Measurements from ENCODE around the gene RRP1B. TPM values are rescaled to one million over a fixed set of nuclear protein-coding genes. Genes with fewer than 3 reads are reported as not detected.

RRP1B gene
- total and polyA plus RNA-seq, 2 donors (not counting 1 experiment from before 2014, with no cell fraction given) = 6.0 to 22.4 TPM

DNA sequence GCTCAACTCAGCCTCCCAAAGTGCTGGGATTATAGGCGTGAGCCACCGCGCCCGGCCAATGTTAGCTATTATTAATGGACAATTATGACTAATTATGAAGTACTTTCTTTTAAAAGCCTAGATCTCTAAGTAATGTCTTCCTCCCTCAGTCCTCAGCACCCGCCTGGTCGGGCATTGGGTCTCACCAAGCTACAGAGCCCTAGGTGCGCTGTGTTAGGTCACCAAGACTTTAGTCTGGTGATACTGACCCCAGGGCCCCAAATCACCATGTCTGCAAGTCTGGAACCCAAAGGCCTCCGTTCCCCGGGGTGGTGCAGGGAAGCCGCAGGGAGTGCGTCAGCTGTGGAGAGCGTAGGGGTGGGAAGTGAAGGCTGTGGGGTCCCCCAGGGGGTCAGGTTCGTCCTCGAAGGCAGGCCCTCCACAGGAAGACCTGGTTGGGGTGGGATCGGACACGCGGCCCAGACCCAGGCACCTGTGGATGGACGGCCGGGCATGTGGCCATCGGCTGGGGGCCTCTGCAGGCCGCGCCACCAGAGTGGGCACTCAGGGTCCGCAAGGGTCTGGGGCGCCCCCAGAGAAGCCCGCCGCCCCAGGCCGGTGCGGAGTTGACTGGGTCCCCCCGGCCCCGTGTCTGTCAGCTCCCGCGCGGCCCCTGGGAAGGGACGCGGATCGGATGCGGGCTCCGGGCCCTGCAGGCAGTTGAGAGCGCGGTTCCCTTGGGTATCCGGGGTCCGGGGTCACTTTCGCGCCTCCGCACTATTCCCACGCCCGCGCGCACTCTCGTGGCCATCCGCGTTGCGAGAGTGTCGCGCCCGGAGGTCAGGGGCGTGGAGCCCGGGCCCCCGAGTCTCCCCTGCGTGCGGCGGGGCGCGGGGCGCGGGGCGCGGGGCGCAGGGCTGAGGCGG, 58.9 kb downstream of the RRP1B start:
- ChIA-PET CTCF (interaction anchor here (0.6 kb wide), 1 partner anchor 71 kb away, joined by 3 read pairs; the partner anchor contains the start of gene RRP1), POLR2A (no interaction called here)
- Mint-ChIP-seq H3K4me3 (peak overlapping the region; percentile 86), H3K4me1 (peaks cover 46% of the 10 kb centered on the region), H3K27ac (peak overlapping the region; percentile 81), H3K27me3 (peaks cover 3% of the 10 kb centered on the region), H3K9me3 (ENCODE audit: insufficient read depth) (no peaks in the 10 kb centered on the region)
- DNase-seq (no peak), ATAC-seq (ENCODE audit: low read depth) (no peak)
- TF ChIP-seq EZH2 (IDR thresholded peaks at IDR 0.05; ENCODE audit: borderline replicate concordance, insufficient read depth, low read depth, low read length, poor library complexity, severe bottlenecking) = no peak
- TF ChIP-seq, protein P1, sequence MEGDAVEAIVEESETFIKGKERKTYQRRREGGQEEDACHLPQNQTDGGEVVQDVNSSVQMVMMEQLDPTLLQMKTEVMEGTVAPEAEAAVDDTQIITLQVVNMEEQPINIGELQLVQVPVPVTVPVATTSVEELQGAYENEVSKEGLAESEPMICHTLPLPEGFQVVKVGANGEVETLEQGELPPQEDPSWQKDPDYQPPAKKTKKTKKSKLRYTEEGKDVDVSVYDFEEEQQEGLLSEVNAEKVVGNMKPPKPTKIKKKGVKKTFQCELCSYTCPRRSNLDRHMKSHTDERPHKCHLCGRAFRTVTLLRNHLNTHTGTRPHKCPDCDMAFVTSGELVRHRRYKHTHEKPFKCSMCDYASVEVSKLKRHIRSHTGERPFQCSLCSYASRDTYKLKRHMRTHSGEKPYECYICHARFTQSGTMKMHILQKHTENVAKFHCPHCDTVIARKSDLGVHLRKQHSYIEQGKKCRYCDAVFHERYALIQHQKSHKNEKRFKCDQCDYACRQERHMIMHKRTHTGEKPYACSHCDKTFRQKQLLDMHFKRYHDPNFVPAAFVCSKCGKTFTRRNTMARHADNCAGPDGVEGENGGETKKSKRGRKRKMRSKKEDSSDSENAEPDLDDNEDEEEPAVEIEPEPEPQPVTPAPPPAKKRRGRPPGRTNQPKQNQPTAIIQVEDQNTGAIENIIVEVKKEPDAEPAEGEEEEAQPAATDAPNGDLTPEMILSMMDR (IDR thresholded peaks at IDR 0.05) = no peak
- Histone ChIP-seq H3K27ac (ENCODE audit: low read length in 2 of 2) (peak overlapping the region in 1 of 2 donors; percentile 87), H3K79me2 (ENCODE audit: control insufficient read depth, insufficient read depth, low read length) (peaks cover 37% of the 10 kb centered on the region), H4K20me1 (ENCODE audit: control insufficient read depth, insufficient read depth, low read length, poor library complexity, severe bottlenecking) (peaks cover 38% of the 10 kb centered on the region), H3K27me3 (replicated peaks in 1 of 4; ENCODE audit: control extremely low read depth in 1 of 4, control insufficient read depth in 3 of 4, insufficient read depth in 4 of 4, low read length in 3 of 4) (peaks cover 0 to 23% (median 4%) of the 10 kb centered on the region in 4 experiments), H3K4me1 (ENCODE audit: control insufficient read depth in 2 of 2, insufficient read depth in 2 of 2, low read length in 2 of 2) (peaks cover 33 to 51% of the 10 kb centered on the region in 2 donors), H3K9me3 (ENCODE audit: control extremely low read depth in 1 of 3, control insufficient read depth in 2 of 3, insufficient read depth in 1 of 3, low read length in 2 of 3) (peaks cover 0 to 2% (median 0%) of the 10 kb centered on the region in 3 donors), H3K4me3 (ENCODE audit: control extremely low read depth in 1 of 5, extremely low read depth in 1 of 5, insufficient read depth in 1 of 5, low read depth in 2 of 5, low read length in 4 of 5) (peak overlapping the region in 4 of 5 experiments; percentile 40 to 88 (median 79)), H2AFZ (ENCODE audit: insufficient read depth, low read depth, low read length, poor library complexity, severe bottlenecking) (peak overlapping the region; percentile 62), H3K36me3 (replicated peaks in 1 of 2; ENCODE audit: control extremely low read depth in 1 of 2, control insufficient read depth in 1 of 2, extremely low read depth in 1 of 2, insufficient read depth in 2 of 2, low read length in 1 of 2) (peaks cover 0 to 2% of the 10 kb centered on the region in 2 experiments), H3K4me2 (replicated peaks; ENCODE audit: low read depth, low read length, poor library complexity, severe bottlenecking) (peak overlapping the region; percentile 92), H3K9ac (ENCODE audit: low read length) (peak overlapping the region; percentile 90)
- 22% methylated on average over 63 of the region's 70 CpGs for WGBS (ENCODE audit: insufficient coverage)
- intact Hi-C loops (cut with micrococcal nuclease) = loop anchor here (1.0 to 2.0 kb wide), 2 partner anchors 58 to 71 kb away; no protein-coding TSS in a partner anchor

Data from B cell (primary cell).